Right atrium auricular region (tissue), 2 donors: ENCODE data around the gene CCM2. TPM values are rescaled to one million over a fixed set of nuclear protein-coding genes. Genes with fewer than 3 reads are reported as not detected.

ENCODE experiments used
- DNase-seq: peaks from one replicate; pipeline ENCODE4 v3.0.0-alpha.2; 2019; ENCODE audit warnings: low spot score
- H3K27ac ChIP-seq, 2 donors: fragments of 200-600 bp; sonication (generic); 1 replicate in 1 of 2; 2 replicates in 1 of 2; pipeline ENCODE4 v1.5.1; 2016 to 2019
- H3K27me3 ChIP-seq, 2 donors: fragments of 200-600 bp; sonication (generic); one replicate each; pipeline versions ENCODE4 v1.5.1 to v1.6.0; 2017 to 2019
- H3K36me3 ChIP-seq: fragments of 200-600 bp; sonication (generic); one replicate; pipeline ENCODE4 v1.5.1; 2016
- H3K4me1 ChIP-seq, 2 donors: fragments of 200-600 bp; sonication (generic); one replicate each; pipeline versions ENCODE4 v1.5.1 to v1.6.0; 2017 to 2019
- H3K4me3 ChIP-seq, 2 donors: fragments of 200-600 bp; sonication (generic); 1 replicate in 1 of 2; 2 replicates in 1 of 2; pipeline ENCODE4 v1.5.1; 2017 to 2019; ENCODE audit warnings: mild to moderate bottlenecking in 1 of 2, moderate library complexity in 1 of 2
- H3K9me3 ChIP-seq, 2 donors: fragments of 200-600 bp; sonication (generic); one replicate each; pipeline ENCODE4 v1.5.1; 2019
- CTCF ChIP-seq, 2 donors: fragments of 200-600 bp; sonication (generic); IDR thresholded peaks; one replicate each; pipeline ENCODE4 v1.5.1; 2019; ENCODE audit warnings: antibody characterized with exemption in 2 of 2
- total RNA-seq, 2 donors: library from RNA; depleted of rRNA; stranded (reverse); fragments of >200 nt; gene quantifications; one replicate each; pipeline ENCODE4 v1.1.0, GENCODE V29; 2016

The CCM2 gene
- total RNA-seq, 2 donors from 2014 or later = 26.5 to 34.0 TPM

- no peak for TF ChIP-seq CTCF (IDR thresholded peaks at IDR 0.05)
- no peak overlapping the region for H3K27ac ChIP-seq
- no peaks in the 10 kb centered on the region for H3K27me3 ChIP-seq
- no peaks in the 10 kb centered on the region for H3K4me1 ChIP-seq
- H3K36me3 ChIP-seq = no peaks in the 10 kb centered on the region
- H3K9me3 ChIP-seq = no peaks in the 10 kb centered on the region
- no peak overlapping the region for H3K4me3 ChIP-seq
- no peak for DNase-seq
Measured at GRCh38 chr7:45055016-45055415, 55.0 kb downstream of the CCM2 start.

- Histone ChIP-seq H3K4me3 (no peak overlapping the region), H3K4me1 (no peaks in the 10 kb centered on the region), H3K36me3 (no peaks in the 10 kb centered on the region), H3K9me3 (no peaks in the 10 kb centered on the region), H3K27me3 (no peaks in the 10 kb centered on the region), H3K27ac (no peak overlapping the region)
- TF ChIP-seq CTCF (IDR thresholded peaks at IDR 0.05) = no peak
- no peak for DNase-seq
Measured at GRCh38 chr7:45055594-45056219, 55.7 kb downstream of the CCM2 start.

- no peaks in the 10 kb centered on the region for H3K36me3 ChIP-seq
- no peak for DNase-seq
- H3K27ac ChIP-seq = no peak overlapping the region
- no peaks in the 10 kb centered on the region for H3K9me3 ChIP-seq
- no peak for TF ChIP-seq CTCF (IDR thresholded peaks at IDR 0.05)
- no peaks in the 10 kb centered on the region for H3K27me3 ChIP-seq
- no peak overlapping the region for H3K4me3 ChIP-seq
- no peaks in the 10 kb centered on the region for H3K4me1 ChIP-seq
Measured at GRCh38 chr7:45057878-45058277, 57.9 kb downstream of the CCM2 start.

- no peak for DNase-seq
- no peak for TF ChIP-seq CTCF (IDR thresholded peaks at IDR 0.05)
- peaks cover 13% of the 10 kb centered on the region for H3K36me3 ChIP-seq
- H3K9me3 ChIP-seq = no peaks in the 10 kb centered on the region
- H3K27ac ChIP-seq = no peak overlapping the region
- no peaks in the 10 kb centered on the region for H3K27me3 ChIP-seq
- no peaks in the 10 kb centered on the region for H3K4me1 ChIP-seq
- no peak overlapping the region for H3K4me3 ChIP-seq
Measured at GRCh38 chr7:45060295-45060694, 60.3 kb downstream of the CCM2 start.

GRCh38 chr7:45061352-45061751, 61.4 kb downstream of the CCM2 start:
- Histone ChIP-seq H3K4me3 (no peak overlapping the region), H3K4me1 (no peaks in the 10 kb centered on the region), H3K9me3 (no peaks in the 10 kb centered on the region), H3K36me3 (peaks cover 16% of the 10 kb centered on the region), H3K27ac (no peak overlapping the region), H3K27me3 (no peaks in the 10 kb centered on the region)
- DNase-seq = no peak
- no peak for TF ChIP-seq CTCF (IDR thresholded peaks at IDR 0.05)

- Histone ChIP-seq H3K4me1 (no peaks in the 10 kb centered on the region), H3K9me3 (no peaks in the 10 kb centered on the region), H3K27ac (no peak overlapping the region), H3K4me3 (no peak overlapping the region), H3K27me3 (no peaks in the 10 kb centered on the region), H3K36me3 (peaks cover 16% of the 10 kb centered on the region)
- DNase-seq = no peak
- TF ChIP-seq CTCF (IDR thresholded peaks at IDR 0.05) = no peak
Measured at GRCh38 chr7:45061806-45062425, 61.9 kb downstream of the CCM2 start.
